HCT116 (cell line): ENCODE results near the gene CAT. TPM values are rescaled to one million over a fixed set of nuclear protein-coding genes. Genes with fewer than 3 reads are reported as not detected.
A peak's percentile ranks its signal among the peaks of the same experiment; 100 is the strongest.

Experiments used
- ATAC-seq: fragments of 200-7000 bp; cut with Tn5 transposase; 2 replicates; pipeline ENCODE4 v1.9.1; 2020; ENCODE audit warnings: mild to moderate bottlenecking, moderate library complexity
- BruUV-seq: library from RNA; stranded (reverse); fragments of 400-500 nt; replicated peaks from 2 replicates; lab custom pipeline; 2021; lab: Mats Ljungman, UMichigan
- CTCF ChIA-PET: fragments of 300-600 bp; sonication (Branson Sonifier 250); formaldehyde crosslinking; loops from one replicate; lab custom pipeline; 2021; ENCODE audit warnings: antibody characterized with exemption; lab: Charles Lee
- POLR2A ChIA-PET: fragments of 300-600, 350-600 bp; sonication (Branson Sonifier 250); formaldehyde crosslinking; loops from one replicate; lab custom pipeline; 2021; ENCODE audit warnings: antibody characterized with exemption; lab: Charles Lee
- RAD21 ChIA-PET, 2 experiments: fragments of 300-600 bp; sonication (Branson Sonifier 250); formaldehyde crosslinking; loops; one replicate each; lab custom pipeline; 2023; ENCODE audit warnings: low total read pairs in 2 of 2; ENCODE audit not compliant: uncharacterized antibody in 2 of 2, unreplicated experiment in 2 of 2, low non-redundant PET in 1 of 2; lab: Charles Lee
- DNase-seq: peaks from one replicate; pipeline ENCODE4 v3.0.0-alpha.2; 2010; ENCODE audit warnings: low read depth, low spot score
- H2AFZ ChIP-seq: fragments of 200-600 bp; shearing (Covaris generic), sonication (generic); 2 replicates; pipeline ENCODE4 v1.6.1; 2017; ENCODE audit warnings: low read depth, mixed run types, mixed read lengths, antibody characterized with exemption, low read length; ENCODE audit not compliant: poor library complexity, severe bottlenecking
- H3K27ac ChIP-seq: 2 replicates; pipeline ENCODE4 v1.5.1; 2012; ENCODE audit warnings: low read depth, low read length
- H3K27me3 ChIP-seq: fragments of 200-600 bp; sonication (generic); 2 replicates; pipeline ENCODE4 v1.6.1; 2016; ENCODE audit warnings: mixed run types, low read length, mixed read lengths; ENCODE audit not compliant: insufficient read depth
- H3K36me3 ChIP-seq, 2 experiments: fragments of 200-500 bp in 1 of 2; fragments of 200-600 bp in 1 of 2; sonication (Bioruptor generic) in 1 of 2; sonication (generic) in 1 of 2; 2 replicates each; pipeline versions ENCODE4 v1.5.1 to v1.6.1; 2014 to 2016; ENCODE audit warnings: low read length in 2 of 2, inconsistent platforms in 1 of 2, mixed read lengths in 1 of 2, mixed run types in 1 of 2; ENCODE audit not compliant: insufficient read depth in 2 of 2, control insufficient read depth in 1 of 2
- H3K4me1 ChIP-seq, 2 experiments: fragments of 200-600 bp in 1 of 2; sonication (generic) in 1 of 2; 2 replicates each; pipeline versions ENCODE4 v1.5.1 to v1.6.1; 2012 to 2017; ENCODE audit warnings: low read length in 2 of 2, inconsistent platforms in 1 of 2, mild to moderate bottlenecking in 1 of 2, mixed read lengths in 1 of 2, mixed run types in 1 of 2, moderate library complexity in 1 of 2; ENCODE audit not compliant: insufficient read depth in 2 of 2, control insufficient read depth in 1 of 2
- H3K4me2 ChIP-seq: fragments of 200-600 bp; sonication (generic); 2 replicates; pipeline ENCODE4 v1.6.1; 2017; ENCODE audit warnings: mixed run types, low read length, mixed read lengths
- H3K4me3 ChIP-seq, 2 experiments: fragments of 200-600 bp in 1 of 2; sonication (generic) in 1 of 2; replicated peaks in 1 of 2; 2 replicates each; pipeline ENCODE4 v1.5.1; 2011 to 2016; ENCODE audit warnings: low read length in 2 of 2, control low read depth in 1 of 2, low read depth in 1 of 2, mild to moderate bottlenecking in 1 of 2, mixed read lengths in 1 of 2, mixed run types in 1 of 2
- H3K79me2 ChIP-seq: fragments of 200-600 bp; sonication (generic); 2 replicates; pipeline ENCODE4 v1.6.1; 2017; ENCODE audit warnings: mild to moderate bottlenecking, mixed run types, low read length, moderate library complexity, mixed read lengths; ENCODE audit not compliant: insufficient read depth
- H3K9ac ChIP-seq: fragments of 200-600 bp; sonication (generic); 2 replicates; pipeline ENCODE4 v1.6.1; 2016; ENCODE audit warnings: low read length, mixed read lengths
- H3K9me2 ChIP-seq: fragments of 200-600 bp; sonication (generic), shearing (Covaris generic); 2 replicates; pipeline ENCODE4 v1.6.1; 2017; ENCODE audit warnings: mixed run types, mild to moderate bottlenecking, moderate library complexity; ENCODE audit not compliant: insufficient read depth
- H3K9me3 ChIP-seq, 2 experiments: fragments of 200-500 bp in 1 of 2; fragments of 200-600 bp in 1 of 2; sonication (Bioruptor generic) in 1 of 2; sonication (generic) in 1 of 2; 2 replicates each; pipeline ENCODE4 v1.6.1; 2014 to 2017; ENCODE audit warnings: low read length in 2 of 2, mixed read lengths in 2 of 2, inconsistent platforms in 1 of 2, low read depth in 1 of 2, mild to moderate bottlenecking in 1 of 2, mixed run types in 1 of 2, moderate library complexity in 1 of 2; ENCODE audit not compliant: control insufficient read depth in 1 of 2, insufficient read depth in 1 of 2
- H4K20me1 ChIP-seq: fragments of 200-600 bp; sonication (generic), shearing (Covaris generic); 2 replicates; pipeline ENCODE4 v1.6.1; 2017; ENCODE audit warnings: mixed run types, mild to moderate bottlenecking, moderate library complexity; ENCODE audit not compliant: insufficient read depth
- CBX3 ChIP-seq: IDR thresholded peaks from 2 replicates; pipeline ENCODE4 v1.6.1; 2012; ENCODE audit warnings: low read depth
- CEBPB ChIP-seq: IDR thresholded peaks from 2 replicates; pipeline ENCODE4 v1.6.1; 2012; ENCODE audit warnings: low read depth
- CTCF ChIP-seq, 3 experiments: fragments of 200-600 bp in 1 of 3; sonication (generic) in 1 of 3; IDR thresholded peaks in 2 of 3; conservative IDR thresholded peaks in 1 of 3; 2 replicates each; pipeline ENCODE4 v1.5.1; 2012 to 2017; ENCODE audit warnings: low read depth in 2 of 3, low read length in 2 of 3, antibody characterized with exemption in 1 of 3, borderline replicate concordance in 1 of 3, control low read depth in 1 of 3, mild to moderate bottlenecking in 1 of 3, mixed read lengths in 1 of 3, mixed run types in 1 of 3, moderate library complexity in 1 of 3; ENCODE audit not compliant: insufficient read depth in 1 of 3
- EGR1 ChIP-seq: IDR thresholded peaks from 2 replicates; pipeline ENCODE4 v1.6.1; 2012; ENCODE audit warnings: low read depth
- ELF1 ChIP-seq: IDR thresholded peaks from 2 replicates; pipeline ENCODE4 v1.6.1; 2012; ENCODE audit warnings: low read depth, borderline replicate concordance
- EZH2 ChIP-seq: fragments of 200-600 bp; sonication (generic); IDR thresholded peaks from 2 replicates; pipeline ENCODE4 v1.6.1; 2017; ENCODE audit warnings: antibody characterized with exemption, mixed run types
- EZH2phosphoT487 ChIP-seq: fragments of 200-600 bp; IDR thresholded peaks from 2 replicates; pipeline ENCODE4 v1.6.1; 2018; ENCODE audit warnings: antibody characterized with exemption, borderline replicate concordance
- FOSL1 ChIP-seq: IDR thresholded peaks from 2 replicates; pipeline ENCODE4 v1.6.1; 2012; ENCODE audit warnings: low read depth
- JUND ChIP-seq: IDR thresholded peaks from 2 replicates; pipeline ENCODE4 v1.6.1; 2012
- MAX ChIP-seq: IDR thresholded peaks from 2 replicates; pipeline ENCODE4 v1.6.1; 2012
- POLR2AphosphoS5 ChIP-seq: IDR thresholded peaks from 2 replicates; pipeline ENCODE4 v1.6.1; 2011; ENCODE audit warnings: mild to moderate bottlenecking, low read depth, low read length, moderate library complexity
- RAD21 ChIP-seq: IDR thresholded peaks from 2 replicates; pipeline ENCODE4 v1.6.1; 2012; ENCODE audit warnings: low read depth, mild to moderate bottlenecking
- SIN3A ChIP-seq: IDR thresholded peaks from 2 replicates; pipeline ENCODE4 v1.6.1; 2012; ENCODE audit warnings: low read depth
- SP1 ChIP-seq: IDR thresholded peaks from 2 replicates; pipeline ENCODE4 v1.6.1; 2012; ENCODE audit warnings: low read depth
- YY1 ChIP-seq: IDR thresholded peaks from 2 replicates; pipeline ENCODE4 v1.6.1; 2011; ENCODE audit warnings: low read length, low read depth, moderate library complexity, mild to moderate bottlenecking; ENCODE audit not compliant: insufficient replicate concordance; ENCODE audit errors: extremely low read depth
- ZNF274 ChIP-seq: fragments of 200-500 bp; sonication (Bioruptor generic); IDR thresholded peaks from 2 replicates; pipeline ENCODE4 v1.6.1; 2014; ENCODE audit warnings: mild to moderate bottlenecking, low read depth, low read length, inconsistent platforms
- intact Hi-C: fragments of 100-400 bp; cut with micrococcal nuclease; formaldehyde crosslinking; loops from 2 replicates; pipeline ENCODE4 v1.10.0; 2022
- total RNA-seq: library from RNA; stranded (reverse); gene quantifications from one replicate; pipeline ENCODE4 v1.2.1, GENCODE V29; 2021; ENCODE audit not compliant: unreplicated experiment
- TF ChIP-seq, protein P1 (sequence below): IDR thresholded peaks from 2 replicates; pipeline ENCODE4 v1.6.1; 2012
- TF ChIP-seq, protein P2 (sequence below): IDR thresholded peaks from 2 replicates; pipeline ENCODE4 v1.6.1; 2012; ENCODE audit warnings: low read depth

CAT gene
- total RNA-seq, 1 experiment from 2014 or later, result 50.9 TPM

- Histone ChIP-seq H3K4me2 (peak overlapping the region; percentile 91), H3K4me3 (peak overlapping the region; percentile 83 to 89; a peak in 3 of 4 replicates), H3K36me3 (0 out of 4 replicates have a peak, but pooled peaks cover 0 to 10% of the 10 kb centered on the region in 2 experiments), H3K9me3 (no peaks in the 10 kb centered on the region), H3K9ac (no peak overlapping the region), H3K27ac (no peak overlapping the region), H3K27me3 (no peaks in the 10 kb centered on the region), H2AFZ (peak overlapping the region; percentile 91), H3K9me2 (no peaks in the 10 kb centered on the region), H3K4me1 (peaks cover 4 to 21% of the 10 kb centered on the region in 2 experiments; a peak in 3 of 4 replicates), H4K20me1 (no peaks in the 10 kb centered on the region), H3K79me2 (peaks cover 5% of the 10 kb centered on the region; the same call in 1 of the 2 replicates)
- no TSS peak for BruUV-seq
- intact Hi-C loops, result no loop called here
- no peak for ATAC-seq
- no peak for DNase-seq
- ChIA-PET POLR2A (interaction anchor here (0.8 kb wide), 1 partner anchor 15 kb away, joined by 3 read pairs; no protein-coding TSS in a partner anchor), CTCF (interaction anchor here (1.0 to 1.1 kb wide), 2 partner anchors 31 to 71 kb away, joined by 4 read pairs; no protein-coding TSS in a partner anchor), RAD21 (no interaction called here)
- TF ChIP-seq EZH2 (no peak), ZNF274 (no peak), FOSL1 (no peak), RAD21 (no peak), EGR1 (no peak), JUND (no peak), SIN3A (no peak), ELF1 (no peak), YY1 (no peak), SP1 (no peak), CBX3 (no peak), CTCF (IDR thresholded peaks at IDR 0.05 in 2 of 3, conservative IDR thresholded peaks at IDR 0.05 in 1 of 3; ENCODE audit: borderline replicate concordance in 1 of 3, insufficient read depth in 1 of 3, low read depth in 2 of 3, low read length in 2 of 3) (no peak), POLR2AphosphoS5 (no peak), MAX (no peak), EZH2phosphoT487 (no peak), CEBPB (no peak)
- TF ChIP-seq, protein P1, sequence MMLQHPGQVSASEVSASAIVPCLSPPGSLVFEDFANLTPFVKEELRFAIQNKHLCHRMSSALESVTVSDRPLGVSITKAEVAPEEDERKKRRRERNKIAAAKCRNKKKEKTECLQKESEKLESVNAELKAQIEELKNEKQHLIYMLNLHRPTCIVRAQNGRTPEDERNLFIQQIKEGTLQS, result no peak
- TF ChIP-seq, protein P2, sequence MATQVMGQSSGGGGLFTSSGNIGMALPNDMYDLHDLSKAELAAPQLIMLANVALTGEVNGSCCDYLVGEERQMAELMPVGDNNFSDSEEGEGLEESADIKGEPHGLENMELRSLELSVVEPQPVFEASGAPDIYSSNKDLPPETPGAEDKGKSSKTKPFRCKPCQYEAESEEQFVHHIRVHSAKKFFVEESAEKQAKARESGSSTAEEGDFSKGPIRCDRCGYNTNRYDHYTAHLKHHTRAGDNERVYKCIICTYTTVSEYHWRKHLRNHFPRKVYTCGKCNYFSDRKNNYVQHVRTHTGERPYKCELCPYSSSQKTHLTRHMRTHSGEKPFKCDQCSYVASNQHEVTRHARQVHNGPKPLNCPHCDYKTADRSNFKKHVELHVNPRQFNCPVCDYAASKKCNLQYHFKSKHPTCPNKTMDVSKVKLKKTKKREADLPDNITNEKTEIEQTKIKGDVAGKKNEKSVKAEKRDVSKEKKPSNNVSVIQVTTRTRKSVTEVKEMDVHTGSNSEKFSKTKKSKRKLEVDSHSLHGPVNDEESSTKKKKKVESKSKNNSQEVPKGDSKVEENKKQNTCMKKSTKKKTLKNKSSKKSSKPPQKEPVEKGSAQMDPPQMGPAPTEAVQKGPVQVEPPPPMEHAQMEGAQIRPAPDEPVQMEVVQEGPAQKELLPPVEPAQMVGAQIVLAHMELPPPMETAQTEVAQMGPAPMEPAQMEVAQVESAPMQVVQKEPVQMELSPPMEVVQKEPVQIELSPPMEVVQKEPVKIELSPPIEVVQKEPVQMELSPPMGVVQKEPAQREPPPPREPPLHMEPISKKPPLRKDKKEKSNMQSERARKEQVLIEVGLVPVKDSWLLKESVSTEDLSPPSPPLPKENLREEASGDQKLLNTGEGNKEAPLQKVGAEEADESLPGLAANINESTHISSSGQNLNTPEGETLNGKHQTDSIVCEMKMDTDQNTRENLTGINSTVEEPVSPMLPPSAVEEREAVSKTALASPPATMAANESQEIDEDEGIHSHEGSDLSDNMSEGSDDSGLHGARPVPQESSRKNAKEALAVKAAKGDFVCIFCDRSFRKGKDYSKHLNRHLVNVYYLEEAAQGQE, result no peak
These were observed 1.3 kb upstream of the CAT start for GRCh38 chr11:34437224-34438125.
